CD4-positive, alpha-beta T cell treated with Interleukin-1 beta for 1 hour (primary cell): ENCODE measurements around the gene NUP210.
"Not testable (repeated sequence)": the region's sequence is repeated elsewhere in the genome, so short reads cannot be mapped to it uniquely, and the experiment has no call there.

ENCODE experiments used
- DNase-seq, 2 donors: peaks; one replicate each; pipeline ENCODE4 v3.0.0-alpha.2; 2020 to 2022

NUP210 gene

GRCh38 chr3:13428678-13429077, 8.6 kb upstream of the NUP210 start:
- not testable (repeated sequence) for DNase-seq

- peak; percentile 36 to 58 for DNase-seq
Observed at GRCh38 chr3:13427662-13428603, 7.8 kb upstream of the NUP210 start.

DNA sequence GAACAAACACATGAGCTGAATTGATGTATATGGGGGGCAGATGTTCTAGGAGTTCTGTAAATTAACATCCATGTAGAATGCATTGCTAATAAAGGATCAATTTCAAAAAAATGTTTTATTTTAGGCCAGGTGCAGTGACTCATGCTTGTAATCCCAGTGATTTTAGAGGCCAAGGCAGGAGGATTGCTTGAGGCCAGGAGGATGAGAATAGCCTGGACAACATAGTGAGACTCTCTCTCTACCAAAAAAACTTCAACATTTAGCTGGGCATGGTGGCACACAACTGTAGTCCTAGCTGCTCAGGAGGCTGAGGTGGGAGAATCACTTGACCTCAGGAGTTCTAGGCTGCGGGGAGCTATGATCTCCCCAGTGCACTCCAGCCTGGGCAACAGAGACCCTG, 6.5 kb upstream of the NUP210 start:
- DNase-seq = no peak

- DNase-seq = no peak
Observed at GRCh38 chr3:13425689-13426088, 5.6 kb upstream of the NUP210 start.

DNA sequence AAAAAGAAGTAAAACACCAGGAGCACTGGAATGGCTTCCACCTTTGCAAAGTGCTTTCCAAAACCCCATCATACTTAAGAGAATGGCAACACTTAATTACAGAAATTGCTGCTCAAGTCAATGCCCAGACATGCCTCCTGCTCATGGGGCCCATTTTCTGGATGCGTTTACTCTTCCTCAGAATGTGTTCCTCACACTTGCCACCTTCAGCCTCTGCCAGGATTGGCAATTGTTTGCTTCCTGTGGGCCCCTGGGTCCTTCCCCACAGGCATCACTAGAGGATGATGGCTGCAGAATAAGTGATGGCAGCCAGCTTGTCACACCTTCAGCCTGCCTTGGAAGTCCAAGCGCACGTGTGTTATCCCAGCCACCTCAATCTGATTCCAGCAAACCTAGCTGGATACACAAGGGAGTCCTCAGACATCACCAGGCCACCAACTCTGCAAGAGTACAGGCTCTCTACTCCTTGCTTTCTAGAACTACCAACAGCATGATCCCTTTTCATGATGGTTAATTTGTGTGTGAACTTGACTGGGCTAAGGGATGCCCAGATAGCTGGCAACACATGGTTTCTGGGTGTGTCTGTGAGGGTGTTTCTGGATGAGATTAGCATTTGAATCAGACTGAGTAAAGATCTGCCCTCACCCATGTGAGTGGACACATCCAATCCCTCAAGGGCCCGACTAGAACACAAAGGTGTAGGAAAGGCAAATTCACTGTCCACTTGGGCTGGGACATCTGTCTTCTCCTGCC, 4.9 kb upstream of the NUP210 start:
- DNase-seq = no peak

GRCh38 chr3:13424141-13424844, 4.2 kb upstream of the NUP210 start:
- no peak for DNase-seq

DNA sequence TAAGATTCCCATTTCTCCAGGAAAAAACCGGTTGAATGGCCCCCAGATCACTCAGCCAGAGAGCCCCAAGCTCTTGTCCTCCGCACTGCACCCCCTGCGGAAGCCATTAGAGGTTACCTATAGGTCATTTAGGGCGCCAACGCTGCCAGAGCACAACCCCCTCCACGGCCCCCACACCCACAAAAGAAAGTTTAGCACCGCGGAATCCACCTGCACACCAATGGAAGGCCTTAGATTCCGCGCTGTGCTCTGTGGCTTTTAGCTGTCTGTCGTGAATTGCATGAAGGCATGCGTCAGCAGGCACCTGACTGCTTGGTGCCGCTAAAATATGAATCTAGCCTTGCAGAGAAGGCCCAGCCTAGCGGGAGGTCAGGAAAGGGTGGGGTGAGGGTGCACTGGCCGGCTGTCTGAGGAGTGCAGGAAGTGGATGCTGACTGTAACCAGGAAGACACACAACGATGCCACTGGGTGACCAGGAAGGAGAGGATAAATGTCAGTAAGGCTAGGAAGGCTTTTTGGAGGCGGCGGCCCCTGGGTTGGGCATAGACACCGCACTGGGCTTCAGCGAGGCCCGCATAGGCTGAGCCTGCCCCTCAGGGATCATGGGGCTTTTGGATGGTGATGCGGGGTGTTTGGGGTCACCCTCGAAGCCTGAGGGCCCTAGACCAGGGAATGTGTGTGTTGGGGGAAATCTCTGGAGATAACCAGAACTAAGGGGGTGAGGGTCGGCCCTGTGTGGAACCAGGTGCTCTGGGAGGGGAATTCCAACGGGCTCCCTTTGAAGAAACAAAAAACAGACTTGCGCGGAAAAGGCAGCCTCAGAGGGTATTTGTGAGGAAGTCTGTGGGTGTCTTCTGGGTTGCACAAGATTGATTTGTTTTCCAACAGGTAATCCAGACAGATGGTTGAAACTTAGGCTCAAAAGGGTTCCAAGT, 976 bp upstream of the NUP210 start:
- peak; percentile 86 for DNase-seq

GRCh38 chr3:13419505-13420044, 547 bp downstream of the NUP210 start:
- DNase-seq = peak; percentile 63 to 68

DNA sequence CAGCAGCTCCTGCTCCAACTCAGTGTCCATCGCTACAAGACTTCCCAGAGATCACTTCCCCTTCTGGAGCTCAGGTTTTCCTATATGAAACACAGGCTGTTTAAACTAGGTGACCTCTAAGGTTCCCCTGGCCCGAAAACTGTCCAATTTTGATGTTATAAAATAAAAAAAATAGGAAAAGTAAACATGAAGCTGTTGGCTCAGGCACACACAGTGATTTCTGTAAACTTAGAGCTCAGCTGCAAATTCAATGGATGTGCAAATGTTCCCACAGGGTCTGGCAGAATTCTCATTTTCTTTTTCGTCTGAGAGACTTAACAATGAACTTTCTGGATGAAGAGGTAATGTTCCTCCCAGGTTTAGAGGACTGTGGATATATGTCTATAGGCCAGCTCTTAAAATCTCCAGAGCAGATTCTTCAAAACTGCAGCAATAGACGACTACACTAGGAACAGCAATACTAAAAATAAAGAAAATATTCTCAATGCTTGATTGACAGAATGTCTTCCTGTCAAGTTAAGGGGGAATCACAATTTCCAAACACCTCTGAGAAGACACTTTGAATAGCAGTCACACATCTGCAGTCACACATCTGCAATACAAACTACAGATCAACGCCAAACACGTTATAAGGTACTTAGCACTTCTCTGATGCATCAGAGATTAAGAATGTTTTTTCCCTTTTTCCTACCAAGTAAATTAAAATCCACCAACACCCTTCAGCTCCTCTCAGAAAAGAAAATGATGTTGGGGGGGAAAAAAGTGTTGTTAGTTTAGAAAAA, 2.8 kb downstream of the NUP210 start:
- DNase-seq = no peak

DNA sequence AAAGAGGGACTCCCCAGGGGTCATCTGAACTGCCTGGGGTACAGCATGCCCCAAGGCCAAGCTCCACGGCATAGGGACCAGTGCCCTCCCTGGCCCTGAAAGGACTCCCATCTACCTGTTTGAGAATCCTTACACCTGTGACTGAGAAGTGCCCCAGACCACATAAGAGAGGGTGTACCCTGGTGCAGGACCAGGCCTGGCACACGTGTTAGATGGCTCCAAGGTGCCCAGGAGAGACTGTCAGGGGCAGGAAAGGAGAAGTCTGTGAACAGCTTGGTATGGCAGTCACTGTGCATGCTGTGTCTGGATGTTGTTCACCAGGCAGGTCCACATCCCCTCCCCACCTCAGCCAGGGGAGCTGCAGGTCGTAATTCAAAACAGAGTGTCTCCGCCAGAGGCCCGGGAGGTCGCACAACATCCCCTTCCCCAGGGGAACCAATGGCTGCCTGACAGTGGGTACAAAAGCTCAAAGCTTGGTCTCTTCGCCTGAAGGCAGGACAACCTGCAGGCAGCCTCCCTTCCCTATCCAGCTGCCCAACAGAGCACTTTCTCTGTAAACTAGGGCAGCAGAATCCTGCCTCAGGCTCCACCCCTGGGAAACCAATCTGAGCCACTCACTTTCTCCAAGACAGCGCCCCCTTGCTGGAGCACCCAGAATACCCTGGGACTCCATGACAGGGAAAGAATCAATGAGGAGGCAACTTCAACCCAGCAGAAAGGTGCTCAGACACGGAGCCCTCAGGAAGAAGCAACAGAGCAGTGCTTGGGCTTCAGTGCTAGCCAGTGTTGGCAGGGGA, 3.9 kb downstream of the NUP210 start:
- peak in 1 of 2 donors; percentile 25 for DNase-seq

DNA sequence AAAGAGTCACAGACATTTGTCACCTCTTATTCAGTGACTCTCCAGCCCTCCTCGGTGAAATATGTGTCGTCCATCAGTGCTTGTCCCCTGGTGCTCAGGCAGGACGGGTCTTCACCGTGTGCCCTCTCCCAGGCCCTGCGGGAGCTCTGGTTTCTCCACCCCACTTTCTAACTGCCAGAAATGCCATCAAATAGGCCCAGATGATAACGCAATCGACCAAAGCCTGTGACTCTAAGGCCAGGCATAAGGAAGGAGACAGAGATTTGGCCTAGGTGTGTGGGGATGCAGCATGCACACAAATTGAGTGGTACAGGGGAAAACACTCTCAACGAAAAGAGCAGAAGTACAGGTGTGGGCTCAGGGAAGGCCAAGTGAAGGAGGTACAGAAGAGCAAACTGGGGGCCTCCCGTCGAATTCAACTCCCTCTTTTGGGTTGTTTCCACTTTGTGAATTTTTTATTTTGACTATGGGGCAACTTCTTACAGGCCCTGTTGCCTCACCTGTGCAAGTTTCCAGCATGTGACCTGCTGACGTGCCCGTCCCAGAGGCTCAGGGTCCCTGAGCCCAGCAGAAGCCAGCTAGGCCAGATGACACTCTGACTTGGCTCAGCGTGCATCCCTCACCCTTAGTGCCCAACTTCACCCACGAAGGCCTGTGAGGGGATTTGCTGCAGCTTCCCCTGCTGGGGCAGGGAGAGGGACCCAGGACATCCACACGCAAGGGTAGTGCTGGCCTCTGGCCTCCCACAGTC, 4.7 kb downstream of the NUP210 start:
- no peak for DNase-seq

DNA sequence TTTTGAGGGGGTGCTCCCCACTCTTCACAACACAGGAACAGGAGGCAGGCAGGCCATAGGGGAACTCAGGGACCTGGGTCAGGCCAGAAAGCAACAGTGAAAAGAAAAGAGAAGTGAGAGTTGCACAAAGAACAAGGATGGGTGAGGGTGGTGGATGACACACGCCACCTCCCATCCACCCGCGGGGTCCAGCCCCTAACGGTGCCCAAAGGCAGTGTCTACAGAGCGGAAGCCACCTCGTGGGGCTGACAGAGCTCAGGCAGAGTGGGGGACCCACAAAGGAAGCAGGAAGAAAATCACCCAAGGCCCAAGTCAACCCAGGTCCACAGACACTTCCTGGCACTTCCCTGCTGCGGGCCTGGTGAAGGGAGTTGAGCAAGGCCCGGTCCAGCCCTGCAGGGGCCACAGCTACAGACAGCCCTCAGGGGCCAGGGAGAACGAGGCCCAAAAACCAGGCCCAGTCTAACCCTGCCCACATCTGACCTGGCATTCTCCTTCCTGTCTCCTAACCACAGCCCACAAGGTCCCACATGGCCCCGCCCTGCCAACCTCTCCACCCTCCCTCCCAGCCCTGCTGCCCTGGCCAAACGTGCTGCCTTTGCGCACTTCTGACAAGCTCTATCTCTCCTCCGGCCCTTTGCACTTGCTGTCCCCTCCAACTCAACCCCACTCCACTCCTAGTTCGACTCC, 5.9 kb downstream of the NUP210 start:
- DNase-seq = peak; percentile 74 to 87

GRCh38 chr3:13411186-13411860, 8.8 kb downstream of the NUP210 start:
- DNase-seq = no peak

DNA sequence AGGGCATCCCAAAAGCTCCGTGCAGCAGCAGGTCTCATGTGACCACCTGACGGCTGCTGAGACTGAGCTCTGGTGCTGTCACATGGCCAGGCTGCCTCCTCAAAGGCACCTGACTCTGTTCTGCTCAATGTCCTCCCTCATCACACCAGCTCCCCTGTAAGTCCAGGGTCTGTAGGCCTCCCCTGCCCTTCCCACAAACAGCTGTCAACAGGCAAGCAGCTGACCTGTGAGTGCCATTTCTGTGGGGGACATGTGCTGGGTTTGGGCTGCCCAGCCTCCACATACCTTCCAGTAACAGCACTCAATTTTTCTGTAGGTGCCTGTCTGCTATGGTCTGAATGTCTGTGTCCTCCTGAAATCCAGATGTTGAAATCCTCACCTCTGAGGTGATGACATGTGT, 11.2 kb downstream of the NUP210 start:
- DNase-seq = no peak

GRCh38 chr3:13407926-13408325, 12.2 kb downstream of the NUP210 start:
- DNase-seq = no peak

- no peak for DNase-seq
Observed at GRCh38 chr3:13407475-13407874, 12.6 kb downstream of the NUP210 start.

DNA sequence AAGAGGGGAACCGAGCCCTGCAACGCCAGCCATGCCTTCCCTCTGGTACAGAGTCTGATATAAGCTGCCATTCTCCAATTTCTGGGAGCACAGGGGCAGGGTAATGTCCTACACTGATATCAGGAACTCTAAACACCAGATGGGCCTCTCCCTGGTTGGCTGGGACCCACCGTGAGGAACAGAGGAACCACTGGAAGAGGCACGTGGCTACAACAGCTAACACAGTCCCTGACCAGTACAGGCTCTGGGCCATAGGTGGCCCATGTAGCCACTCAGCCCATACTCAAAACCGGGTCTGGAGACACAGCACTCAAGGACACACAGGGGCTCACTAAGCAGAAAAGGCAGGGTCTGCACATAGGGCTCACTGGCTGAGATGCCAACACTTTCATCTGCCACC, 13.9 kb downstream of the NUP210 start:
- DNase-seq = no peak

DNA sequence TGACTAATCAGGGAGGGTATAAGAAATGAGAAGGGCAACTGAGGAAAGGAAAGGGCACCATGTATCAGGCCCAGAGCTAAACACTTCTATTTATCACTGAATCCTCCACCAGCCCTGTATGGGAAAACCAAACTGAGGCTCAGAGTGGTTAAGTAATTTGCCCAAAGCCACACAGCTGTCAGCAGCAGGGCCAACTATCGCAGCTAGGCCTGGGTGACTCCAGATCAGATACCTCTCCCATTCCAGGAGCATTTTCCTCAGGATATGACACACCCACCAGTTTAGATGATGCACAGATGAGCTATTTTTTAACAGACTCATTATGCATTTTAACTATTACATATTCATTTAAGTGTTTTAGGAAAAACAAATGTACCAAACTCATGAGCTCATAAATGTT, 14.5 kb downstream of the NUP210 start:
- no peak for DNase-seq
